NCI-H1417 (cell line): ENCODE data around the gene KAZN.
A peak's percentile ranks its signal among the peaks of the same experiment; 100 is the strongest.

ENCODE experiments used
- DNase-seq, 3 experiments: peaks; one replicate each; lab custom pipeline; 2025; lab: John Stamatoyannopoulos, UW

Gene KAZN

DNA sequence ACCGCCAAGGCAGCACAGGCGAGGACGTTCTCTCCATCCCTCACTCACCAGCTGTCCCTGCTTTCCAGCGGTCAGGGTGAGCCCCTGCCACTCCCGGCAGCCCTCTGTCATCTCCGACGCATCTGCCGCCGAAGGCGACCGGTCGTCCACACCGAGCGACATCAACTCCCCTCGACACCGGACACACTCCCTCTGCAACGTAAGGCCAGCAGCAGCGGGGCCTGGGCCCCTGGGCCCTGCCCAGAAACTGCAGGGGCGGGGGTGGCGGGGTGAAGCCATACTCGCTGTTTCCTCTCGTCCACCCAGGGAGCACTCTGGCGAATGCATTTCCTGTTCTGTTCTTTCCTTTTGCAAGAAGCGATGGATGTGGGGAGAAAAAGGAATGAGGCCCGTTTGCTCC lies 461.6 kb downstream of the KAZN start:
- no peak for DNase-seq

- peak in 1 of 3 experiments; percentile 35 for DNase-seq
These were observed 464.1 kb downstream of the KAZN start for GRCh38 chr1:15062479-15063099.

- no peak for DNase-seq
These were observed 464.9 kb downstream of the KAZN start for GRCh38 chr1:15063346-15063745.

DNA sequence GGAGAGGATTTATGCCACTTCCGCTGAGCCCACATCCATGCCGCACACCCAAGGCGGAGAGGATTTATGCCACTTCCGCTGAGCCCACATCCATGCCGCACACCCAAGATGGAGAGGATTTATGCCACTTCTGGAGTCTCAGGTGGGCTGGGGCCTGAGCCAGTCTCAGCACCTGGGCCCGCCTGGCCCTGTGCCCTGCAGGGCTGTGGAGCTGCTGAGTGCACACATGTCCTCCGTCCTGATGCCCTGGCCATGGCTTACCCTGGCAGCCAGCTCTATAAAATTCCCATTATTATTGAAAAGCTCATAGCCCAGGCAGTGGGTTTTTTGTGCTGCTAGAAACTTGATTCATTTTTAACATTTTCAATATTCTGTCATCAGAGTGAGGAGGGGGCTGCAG lies 465.3 kb downstream of the KAZN start:
- no peak for DNase-seq

GRCh38 chr1:15064217-15064929 lies 465.9 kb downstream of the KAZN start:
- DNase-seq = no peak

- no peak for DNase-seq
These were observed 466.8 kb downstream of the KAZN start for GRCh38 chr1:15065291-15065690.

DNA sequence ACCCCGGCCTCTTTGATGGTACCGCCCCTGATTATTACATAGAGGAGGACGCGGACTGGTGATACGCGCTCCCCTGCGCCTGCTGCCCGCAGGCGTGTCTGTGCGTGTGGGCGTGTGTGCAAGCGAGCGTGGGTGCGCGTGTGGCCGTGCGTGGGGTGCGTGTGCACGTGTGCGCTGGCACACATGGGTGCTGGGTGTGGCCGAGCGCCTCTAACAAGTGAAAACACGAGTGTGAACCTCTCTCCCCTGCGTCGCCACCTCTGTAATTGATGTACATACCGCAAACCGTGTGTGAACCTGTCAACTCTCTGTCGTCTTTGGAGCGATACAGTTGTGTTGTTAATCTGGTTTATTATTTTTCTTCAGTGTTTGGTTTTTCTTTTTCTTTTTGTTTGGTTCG lies 467.3 kb downstream of the KAZN start:
- no peak for DNase-seq

- DNase-seq = no peak
These were observed 467.7 kb downstream of the KAZN start for GRCh38 chr1:15066191-15066590.

GRCh38 chr1:15067148-15067547 lies 468.7 kb downstream of the KAZN start:
- no peak for DNase-seq

DNA sequence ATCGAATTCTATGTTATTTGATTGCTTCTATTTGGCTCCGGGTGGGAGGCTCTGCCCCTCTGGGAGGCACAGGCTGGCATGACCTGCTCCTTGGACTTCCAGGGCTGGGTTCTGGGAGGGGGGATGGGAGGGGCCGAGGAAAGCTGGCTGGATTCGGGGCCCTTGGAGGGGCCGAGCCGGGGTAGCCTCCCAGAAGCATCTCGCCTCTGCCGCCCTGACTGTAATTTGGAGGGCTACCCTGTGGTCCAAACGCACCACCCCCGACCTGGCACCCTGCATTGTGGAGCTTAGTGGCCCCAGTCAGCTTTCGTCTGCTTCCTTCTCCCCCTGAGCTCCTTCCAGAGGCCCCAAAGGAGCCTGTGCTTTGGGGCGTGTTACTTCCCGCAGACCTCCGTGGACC lies 469.7 kb downstream of the KAZN start:
- no peak for DNase-seq

GRCh38 chr1:15068997-15069396 lies 470.5 kb downstream of the KAZN start:
- no peak for DNase-seq

DNA sequence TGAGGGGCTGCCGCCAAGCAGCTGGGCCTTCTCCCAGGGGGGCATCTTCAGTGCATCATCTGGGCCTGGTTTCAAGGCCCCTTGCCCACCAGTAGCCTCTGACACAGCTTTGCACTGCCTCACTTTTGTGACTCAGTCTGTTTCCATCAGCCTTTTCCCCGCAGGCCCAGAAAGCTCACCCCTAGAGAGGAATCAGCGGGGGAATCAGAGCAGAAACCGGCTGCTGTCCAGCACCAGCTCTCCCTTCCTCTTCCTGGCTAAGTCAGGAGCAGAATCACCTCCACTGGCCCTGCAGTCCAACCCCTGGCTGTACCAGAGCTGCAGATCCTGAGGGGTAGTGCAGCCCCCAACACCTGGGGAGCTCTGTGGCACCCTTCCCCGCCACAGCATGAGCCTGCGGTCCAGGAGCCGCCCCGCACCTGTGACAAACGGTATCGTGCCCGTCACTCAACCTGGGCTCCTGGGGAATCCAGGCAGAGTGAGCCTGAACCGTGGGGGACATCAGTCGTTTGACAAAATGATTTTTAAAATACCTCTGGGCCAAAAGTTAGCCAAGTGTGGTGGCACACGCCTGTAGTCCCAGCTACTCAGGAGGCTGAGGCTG lies 471.8 kb downstream of the KAZN start:
- DNase-seq = no peak

- DNase-seq = no peak
These were observed 473.5 kb downstream of the KAZN start for GRCh38 chr1:15071936-15072335.

- DNase-seq = no peak
These were observed 475.4 kb downstream of the KAZN start for GRCh38 chr1:15073799-15074308.

- no peak for DNase-seq
These were observed 476.7 kb downstream of the KAZN start for GRCh38 chr1:15075175-15075574.

- DNase-seq = no peak
These were observed 477.3 kb downstream of the KAZN start for GRCh38 chr1:15075817-15076216.

- peak in 1 of 3 experiments; percentile 4 for DNase-seq
These were observed 478.3 kb downstream of the KAZN start for GRCh38 chr1:15076807-15077206.

- no peak for DNase-seq
These were observed 478.9 kb downstream of the KAZN start for GRCh38 chr1:15077384-15077783.

DNA sequence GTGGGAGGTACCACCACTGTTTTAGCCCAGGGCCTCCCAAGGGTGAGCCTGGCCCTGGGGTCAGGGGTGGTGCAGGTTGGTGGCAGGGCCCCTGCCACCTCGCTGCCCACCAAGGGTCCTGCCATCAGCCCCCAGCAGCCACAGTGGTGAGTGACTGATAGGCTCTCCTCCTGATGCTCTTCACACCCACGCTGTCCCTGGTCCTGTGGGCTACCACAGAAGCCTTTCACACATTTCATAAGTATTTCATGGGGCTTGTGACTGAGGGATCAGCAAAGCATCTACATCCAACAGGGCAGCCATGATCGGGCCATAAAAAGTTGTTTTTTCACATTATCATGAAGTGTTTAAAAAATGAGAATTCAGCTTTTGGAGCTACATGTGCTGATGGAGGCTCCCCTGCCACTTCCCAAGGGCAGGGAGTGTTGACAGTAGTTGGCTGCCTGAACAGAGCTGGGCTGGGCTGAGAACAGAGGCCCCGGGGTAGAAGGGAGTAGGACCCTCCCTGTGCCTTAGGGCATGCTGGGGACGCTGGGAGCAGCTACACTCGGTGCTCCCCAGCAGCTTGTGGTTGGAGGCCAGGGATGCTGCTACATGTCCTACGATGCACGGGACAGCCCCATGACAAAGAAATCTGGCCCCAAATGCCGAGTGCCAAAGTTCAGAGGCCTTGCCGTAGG lies 482.0 kb downstream of the KAZN start:
- DNase-seq = no peak

- DNase-seq = no peak
These were observed 482.6 kb downstream of the KAZN start for GRCh38 chr1:15081102-15081501.

DNA sequence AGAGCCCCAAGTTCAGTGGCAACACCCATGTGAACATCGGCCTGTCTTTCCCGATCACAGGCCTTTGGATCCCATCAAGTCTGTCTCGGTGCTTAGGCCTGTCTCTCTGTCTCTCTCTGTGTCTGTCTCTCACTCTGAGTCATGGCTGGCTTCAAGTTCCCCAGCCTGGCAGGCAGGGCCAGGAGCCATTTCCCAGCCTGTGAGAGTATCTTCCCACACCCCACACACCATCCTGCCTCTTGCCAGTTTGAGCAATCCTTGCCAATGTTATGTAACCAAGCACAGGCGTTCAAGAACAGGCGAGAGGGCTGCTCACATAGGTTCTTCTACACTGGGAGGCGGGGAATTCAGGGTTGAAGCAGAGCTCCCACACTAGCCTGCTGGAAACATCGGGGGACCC lies 485.1 kb downstream of the KAZN start:
- no peak for DNase-seq

DNA sequence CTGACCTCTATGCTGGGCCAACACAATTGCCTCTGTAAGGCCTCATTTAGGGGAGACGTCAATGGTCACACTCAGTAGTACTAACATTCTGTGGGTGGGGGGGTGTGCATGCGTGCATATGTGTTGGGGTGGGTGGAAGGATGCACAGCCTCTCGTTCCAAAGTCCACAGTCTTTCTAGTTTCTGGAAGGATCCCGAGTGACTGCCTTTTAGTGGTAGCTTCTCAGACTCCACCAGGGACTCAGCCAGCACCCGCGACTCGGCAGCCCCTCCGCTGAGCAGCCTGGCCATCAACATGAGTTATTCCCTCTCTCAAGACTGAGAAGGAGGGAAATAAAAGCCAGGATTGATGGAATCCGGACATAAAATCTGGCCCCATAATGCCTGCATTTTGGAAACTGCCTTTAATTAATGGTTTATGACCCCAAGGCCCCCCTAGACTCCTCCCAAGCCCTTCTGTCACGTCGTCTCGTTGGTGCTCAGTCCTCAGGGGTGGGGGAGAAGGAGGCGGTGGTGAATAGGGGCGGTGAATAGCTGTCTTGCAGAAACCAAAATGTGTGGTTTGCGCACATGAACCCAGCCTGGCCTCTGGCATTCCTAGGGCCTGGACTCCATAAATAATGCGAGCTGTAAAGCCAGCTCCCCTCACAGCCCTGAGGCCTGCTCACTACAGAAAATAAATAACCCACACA lies 489.9 kb downstream of the KAZN start:
- DNase-seq = no peak
